SJCRH30 (cell line): ENCODE measurements around the gene KIF15. TPM values are rescaled to one million over a fixed set of nuclear protein-coding genes. Genes with fewer than 3 reads are reported as not detected.

Experiments
- DNase-seq, 2 experiments: peaks; one replicate each; pipeline ENCODE4 v3.0.0-alpha.2; 2015 to 2020
- H3K27ac ChIP-seq: fragments of 250-450 bp; sonication (Bioruptor Pico); 2 replicates; pipeline ENCODE4 v1.5.1; 2020; ENCODE audit warnings: mild to moderate bottlenecking, moderate library complexity
- H3K27me3 ChIP-seq: fragments of 250-450 bp; sonication (Bioruptor Pico); 2 replicates; pipeline ENCODE4 v1.5.1; 2020; ENCODE audit warnings: mild to moderate bottlenecking, moderate library complexity
- H3K36me3 ChIP-seq: fragments of 250-450 bp; sonication (Bioruptor Pico); 2 replicates; pipeline ENCODE4 v1.5.1; 2020; ENCODE audit warnings: mild to moderate bottlenecking, moderate library complexity
- H3K4me1 ChIP-seq: fragments of 250-450 bp; sonication (Bioruptor Pico); 2 replicates; pipeline ENCODE4 v1.5.1; 2020; ENCODE audit warnings: mild to moderate bottlenecking, moderate library complexity
- H3K4me3 ChIP-seq: fragments of 250-450 bp; sonication (Bioruptor Pico); 2 replicates; pipeline ENCODE4 v1.5.1; 2020; ENCODE audit warnings: mild to moderate bottlenecking, moderate library complexity
- H3K9me3 ChIP-seq: fragments of 250-450 bp; sonication (Bioruptor Pico); replicated peaks from 2 replicates; pipeline ENCODE4 v1.5.1; 2020; ENCODE audit warnings: mild to moderate bottlenecking, moderate library complexity
- total RNA-seq: library from RNA; depleted of rRNA; stranded (reverse); fragments of >200 nt; shearing (Covaris generic); gene quantifications from 2 replicates; pipeline ENCODE4 v1.2.3, GENCODE V29; 2014; rRNA removed

The KIF15 gene, protein sequence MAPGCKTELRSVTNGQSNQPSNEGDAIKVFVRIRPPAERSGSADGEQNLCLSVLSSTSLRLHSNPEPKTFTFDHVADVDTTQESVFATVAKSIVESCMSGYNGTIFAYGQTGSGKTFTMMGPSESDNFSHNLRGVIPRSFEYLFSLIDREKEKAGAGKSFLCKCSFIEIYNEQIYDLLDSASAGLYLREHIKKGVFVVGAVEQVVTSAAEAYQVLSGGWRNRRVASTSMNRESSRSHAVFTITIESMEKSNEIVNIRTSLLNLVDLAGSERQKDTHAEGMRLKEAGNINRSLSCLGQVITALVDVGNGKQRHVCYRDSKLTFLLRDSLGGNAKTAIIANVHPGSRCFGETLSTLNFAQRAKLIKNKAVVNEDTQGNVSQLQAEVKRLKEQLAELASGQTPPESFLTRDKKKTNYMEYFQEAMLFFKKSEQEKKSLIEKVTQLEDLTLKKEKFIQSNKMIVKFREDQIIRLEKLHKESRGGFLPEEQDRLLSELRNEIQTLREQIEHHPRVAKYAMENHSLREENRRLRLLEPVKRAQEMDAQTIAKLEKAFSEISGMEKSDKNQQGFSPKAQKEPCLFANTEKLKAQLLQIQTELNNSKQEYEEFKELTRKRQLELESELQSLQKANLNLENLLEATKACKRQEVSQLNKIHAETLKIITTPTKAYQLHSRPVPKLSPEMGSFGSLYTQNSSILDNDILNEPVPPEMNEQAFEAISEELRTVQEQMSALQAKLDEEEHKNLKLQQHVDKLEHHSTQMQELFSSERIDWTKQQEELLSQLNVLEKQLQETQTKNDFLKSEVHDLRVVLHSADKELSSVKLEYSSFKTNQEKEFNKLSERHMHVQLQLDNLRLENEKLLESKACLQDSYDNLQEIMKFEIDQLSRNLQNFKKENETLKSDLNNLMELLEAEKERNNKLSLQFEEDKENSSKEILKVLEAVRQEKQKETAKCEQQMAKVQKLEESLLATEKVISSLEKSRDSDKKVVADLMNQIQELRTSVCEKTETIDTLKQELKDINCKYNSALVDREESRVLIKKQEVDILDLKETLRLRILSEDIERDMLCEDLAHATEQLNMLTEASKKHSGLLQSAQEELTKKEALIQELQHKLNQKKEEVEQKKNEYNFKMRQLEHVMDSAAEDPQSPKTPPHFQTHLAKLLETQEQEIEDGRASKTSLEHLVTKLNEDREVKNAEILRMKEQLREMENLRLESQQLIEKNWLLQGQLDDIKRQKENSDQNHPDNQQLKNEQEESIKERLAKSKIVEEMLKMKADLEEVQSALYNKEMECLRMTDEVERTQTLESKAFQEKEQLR (N-terminal part only)
- 41.9 and 46.9 TPM in 2 replicates for total RNA-seq

DNA sequence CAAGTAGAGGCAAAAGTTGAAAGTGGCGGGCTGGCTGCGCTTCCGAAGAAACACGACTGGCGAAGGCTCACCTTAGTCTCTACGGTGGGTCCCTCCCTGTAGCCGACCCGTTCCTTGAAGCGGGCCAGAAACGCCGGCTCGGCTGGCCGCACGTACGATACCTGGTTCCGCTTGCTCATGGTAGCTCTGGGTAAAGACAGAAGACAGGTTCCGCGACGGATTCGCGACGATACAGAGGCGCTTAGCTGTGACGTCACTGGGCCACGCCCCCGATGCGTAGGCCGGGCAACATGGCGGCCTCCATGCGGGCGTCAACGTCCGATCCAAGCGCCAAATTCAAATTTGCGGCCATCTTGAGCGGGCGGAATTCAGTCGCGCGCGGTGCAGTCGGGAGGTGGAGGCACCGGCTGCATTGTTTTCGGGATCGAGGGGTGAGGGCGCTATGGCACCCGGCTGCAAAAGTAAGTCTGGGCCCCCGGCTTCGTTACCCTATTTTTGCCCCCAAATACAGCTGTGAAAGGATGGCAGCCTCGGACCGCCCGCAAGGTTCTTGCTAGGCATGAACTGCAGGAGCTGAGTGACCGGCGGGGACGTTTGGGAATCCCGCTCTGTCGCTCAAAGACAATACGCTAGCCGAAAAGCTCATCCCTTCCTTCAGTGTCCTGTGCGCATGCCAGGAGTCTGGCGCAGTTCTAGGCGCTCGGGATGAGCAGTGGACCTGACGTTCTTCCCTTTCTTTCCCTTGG lies at the start of gene KIF15, which contains the start of gene KIAA1143:
KIF15 (plus strand) TSS at position 371 of the 746 bp plus-strand sequence; CDS start at position 443, 72 bp downstream.
KIAA1143 (minus strand) TSS at position 196 of the 746 bp plus-strand sequence; CDS start at position 179, 17 bp downstream.
- peak; percentile 94 to 96 for DNase-seq
- peak within 1 kb of the TSS; percentile 81 for H3K4me3 ChIP-seq
- no peaks in the 10 kb centered on the region for H3K27me3 ChIP-seq
- H3K36me3 ChIP-seq = peaks cover 58% of the 10 kb centered on the region
- peak within 1 kb of the TSS; percentile 89 for H3K27ac ChIP-seq
- H3K9me3 ChIP-seq = peaks cover 31% of the 10 kb centered on the region
- H3K4me1 ChIP-seq = no peaks in the 10 kb centered on the region

DNA sequence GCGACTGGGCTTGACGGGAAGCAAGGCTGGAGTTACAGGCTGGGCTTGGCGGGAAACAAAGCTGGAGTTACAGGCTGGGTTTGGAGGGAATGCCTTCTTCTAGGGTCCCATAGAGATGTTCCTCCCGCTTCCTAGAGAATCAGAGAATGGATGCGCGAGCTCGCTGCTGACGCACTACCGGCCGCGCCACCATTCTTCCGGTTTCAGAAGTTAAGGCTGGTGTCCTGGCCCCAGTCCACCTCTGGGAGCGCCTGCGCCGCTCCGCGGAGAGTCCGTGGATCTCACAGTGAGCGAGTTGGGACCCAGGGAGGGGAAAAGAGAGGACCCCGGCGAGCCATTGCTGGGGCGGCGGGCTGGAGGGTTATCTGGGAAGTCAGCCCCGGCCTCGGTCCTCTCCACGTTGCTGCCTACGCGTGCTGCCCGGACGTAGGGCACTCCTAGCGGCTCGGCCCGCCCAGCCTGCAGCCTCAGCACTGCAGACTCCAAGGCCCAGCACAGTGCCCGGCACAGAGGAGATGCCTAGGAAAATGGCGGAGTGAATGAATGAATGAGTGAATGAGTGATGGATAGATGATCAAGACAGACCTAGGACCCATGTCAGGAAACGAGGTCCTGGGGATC lies 49.0 kb upstream of the KIF15 start, which contains the start of gene ZNF502:
ZNF502 (plus strand) TSS at position 206 of the 621 bp plus-strand sequence. CDS start 7,602 bp downstream, outside the sequence.
- Histone ChIP-seq H3K36me3 (no peaks in the 10 kb centered on the region), H3K4me1 (no peaks in the 10 kb centered on the region), H3K4me3 (peak within 1 kb of the TSS; percentile 59), H3K9me3 (peaks cover 4% of the 10 kb centered on the region; the same call in 1 of the 2 replicates), H3K27me3 (no peaks in the 10 kb centered on the region), H3K27ac (no peak within 1 kb of the TSS)
- DNase-seq = peak; percentile 55 to 64

DNA sequence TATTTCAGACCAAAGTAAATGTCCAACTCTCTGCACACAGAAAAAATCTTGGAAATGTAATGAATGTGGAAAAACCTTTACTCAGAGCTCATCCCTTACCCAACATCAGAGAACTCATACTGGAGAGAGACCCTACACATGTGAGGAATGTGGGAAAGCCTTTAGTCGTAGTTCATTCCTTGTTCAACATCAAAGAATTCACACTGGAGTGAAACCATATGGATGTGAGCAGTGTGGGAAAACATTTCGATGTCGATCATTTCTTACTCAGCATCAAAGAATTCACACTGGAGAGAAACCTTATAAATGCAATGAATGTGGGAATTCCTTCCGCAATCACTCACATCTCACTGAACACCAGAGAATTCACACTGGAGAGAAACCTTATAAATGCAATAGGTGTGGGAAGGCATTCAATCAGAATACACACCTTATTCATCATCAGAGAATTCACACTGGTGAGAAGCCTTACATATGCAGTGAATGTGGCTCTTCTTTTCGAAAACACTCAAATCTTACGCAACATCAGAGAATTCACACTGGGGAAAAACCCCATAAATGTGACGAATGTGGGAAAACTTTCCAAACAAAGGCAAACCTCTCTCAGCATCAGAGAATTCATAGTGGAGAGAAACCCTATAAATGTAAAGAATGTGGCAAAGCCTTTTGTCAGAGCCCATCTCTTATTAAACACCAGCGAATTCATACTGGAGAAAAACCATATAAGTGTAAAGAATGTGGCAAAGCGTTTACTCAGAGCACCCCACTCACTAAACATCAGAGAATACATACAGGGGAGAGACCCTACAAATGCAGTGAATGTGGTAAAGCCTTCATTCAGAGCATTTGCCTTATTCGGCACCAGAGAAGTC lies 40.1 kb upstream of the KIF15 start:
- Histone ChIP-seq H3K4me1 (no peaks in the 10 kb centered on the region), H3K4me3 (no peak overlapping the region), H3K36me3 (no peaks in the 10 kb centered on the region), H3K9me3 (peaks cover 18% of the 10 kb centered on the region), H3K27ac (no peak overlapping the region), H3K27me3 (no peaks in the 10 kb centered on the region)
- peak in 1 of 2 experiments; percentile 4 for DNase-seq

DNA sequence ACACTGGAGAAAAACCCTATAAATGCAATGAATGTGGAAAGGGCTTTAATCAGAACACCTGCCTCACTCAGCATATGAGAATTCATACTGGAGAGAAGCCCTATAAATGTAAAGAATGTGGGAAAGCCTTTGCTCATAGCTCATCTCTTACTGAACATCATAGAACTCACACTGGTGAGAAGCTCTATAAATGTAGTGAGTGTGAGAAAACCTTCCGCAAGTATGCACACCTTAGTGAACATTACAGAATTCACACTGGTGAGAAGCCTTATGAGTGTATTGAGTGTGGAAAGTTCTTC lies 39.5 kb upstream of the KIF15 start:
- H3K9me3 ChIP-seq = peaks cover 18% of the 10 kb centered on the region
- no peak for DNase-seq
- no peaks in the 10 kb centered on the region for H3K36me3 ChIP-seq

DNA sequence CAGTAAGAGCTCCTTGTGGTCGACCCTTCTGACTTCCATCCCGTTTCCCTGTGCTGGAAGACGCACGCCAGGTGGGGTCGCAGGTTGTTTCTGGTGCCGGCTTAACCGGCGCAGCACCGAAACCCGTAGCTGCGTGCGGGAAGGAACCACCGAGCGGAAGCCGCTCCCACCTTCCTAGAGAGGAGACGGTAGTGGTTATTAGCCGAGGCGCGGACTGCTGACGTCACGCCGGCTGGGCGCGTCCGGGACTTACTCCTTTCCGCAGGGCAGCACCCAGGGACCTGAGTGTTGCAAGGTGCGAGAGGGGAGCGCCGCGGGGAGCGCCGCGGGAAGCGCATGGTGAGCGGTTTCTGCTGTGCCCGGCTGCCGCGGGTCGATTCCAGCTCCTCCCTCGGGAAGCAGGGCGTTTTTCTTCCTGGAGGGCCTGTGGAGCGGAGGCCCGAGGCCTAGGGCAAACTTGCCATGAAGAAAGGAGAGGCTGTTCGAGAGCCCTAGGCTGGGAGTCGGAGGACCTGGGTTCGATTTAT lies 32.1 kb upstream of the KIF15 start, which contains the start of gene ZNF501:
ZNF501 (plus strand) TSS at position 252 of the 527 bp plus-strand sequence. CDS start 4,787 bp downstream, outside the sequence.
- peak; percentile 57 to 63 for DNase-seq
- Histone ChIP-seq H3K27me3 (no peaks in the 10 kb centered on the region), H3K4me3 (peak within 1 kb of the TSS; percentile 52), H3K36me3 (no peaks in the 10 kb centered on the region), H3K4me1 (no peaks in the 10 kb centered on the region), H3K9me3 (peaks cover 13% of the 10 kb centered on the region), H3K27ac (no peak within 1 kb of the TSS)

More for the DNA sequence above, 39.5 kb upstream of the KIF15 start:
- Histone ChIP-seq H3K27ac (no peak overlapping the region), H3K27me3 (no peaks in the 10 kb centered on the region), H3K4me1 (no peaks in the 10 kb centered on the region), H3K4me3 (no peak overlapping the region)

DNA sequence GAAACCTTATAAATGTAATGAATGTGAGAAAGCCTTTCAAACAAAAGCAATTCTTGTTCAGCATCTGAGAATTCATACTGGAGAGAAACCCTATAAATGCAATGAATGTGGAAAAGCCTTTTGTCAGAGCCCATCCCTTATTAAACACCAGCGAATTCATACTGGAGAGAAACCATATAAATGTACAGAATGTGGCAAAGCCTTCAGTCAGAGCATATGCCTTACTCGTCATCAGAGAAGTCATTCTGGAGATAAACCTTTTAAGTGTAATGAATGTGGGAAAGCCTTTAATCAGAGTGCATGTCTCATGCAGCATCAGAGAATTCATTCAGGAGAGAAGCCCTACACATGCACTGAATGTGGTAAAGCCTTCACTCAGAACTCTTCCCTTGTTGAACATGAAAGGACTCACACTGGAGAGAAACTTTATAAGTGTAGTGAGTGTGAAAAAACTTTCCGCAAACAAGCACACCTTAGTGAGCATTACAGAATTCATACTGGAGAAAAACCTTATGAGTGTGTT lies 26.9 kb upstream of the KIF15 start:
- H3K27me3 ChIP-seq = no peaks in the 10 kb centered on the region
- no peak overlapping the region for H3K4me3 ChIP-seq
- no peaks in the 10 kb centered on the region for H3K36me3 ChIP-seq
- H3K4me1 ChIP-seq = no peaks in the 10 kb centered on the region
- DNase-seq = no peak
- no peak overlapping the region for H3K27ac ChIP-seq
- H3K9me3 ChIP-seq = peaks cover 22% of the 10 kb centered on the region

DNA sequence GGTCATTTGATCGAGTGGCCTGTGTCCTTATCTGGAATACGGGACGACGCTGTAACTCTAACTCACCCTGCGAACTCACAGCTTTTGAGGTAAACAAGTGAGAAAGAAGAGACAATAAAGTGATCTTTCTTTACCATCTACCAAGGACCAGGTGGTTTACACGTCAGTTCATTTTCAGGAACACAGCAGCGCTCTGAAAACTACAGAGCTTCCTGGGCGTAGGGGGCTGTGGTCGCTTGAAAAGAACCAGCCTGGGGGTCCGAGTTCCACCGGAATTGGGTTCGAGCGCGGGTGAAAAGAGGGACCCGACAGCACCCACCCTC lies 532 bp upstream of the KIF15 start:
- H3K4me1 ChIP-seq = no peaks in the 10 kb centered on the region
- H3K4me3 ChIP-seq = peak overlapping the region; percentile 81
- no peaks in the 10 kb centered on the region for H3K27me3 ChIP-seq
- peak overlapping the region; percentile 89 for H3K27ac ChIP-seq
- H3K9me3 ChIP-seq = peaks cover 31% of the 10 kb centered on the region
- peaks cover 59% of the 10 kb centered on the region for H3K36me3 ChIP-seq
- no peak for DNase-seq

DNA sequence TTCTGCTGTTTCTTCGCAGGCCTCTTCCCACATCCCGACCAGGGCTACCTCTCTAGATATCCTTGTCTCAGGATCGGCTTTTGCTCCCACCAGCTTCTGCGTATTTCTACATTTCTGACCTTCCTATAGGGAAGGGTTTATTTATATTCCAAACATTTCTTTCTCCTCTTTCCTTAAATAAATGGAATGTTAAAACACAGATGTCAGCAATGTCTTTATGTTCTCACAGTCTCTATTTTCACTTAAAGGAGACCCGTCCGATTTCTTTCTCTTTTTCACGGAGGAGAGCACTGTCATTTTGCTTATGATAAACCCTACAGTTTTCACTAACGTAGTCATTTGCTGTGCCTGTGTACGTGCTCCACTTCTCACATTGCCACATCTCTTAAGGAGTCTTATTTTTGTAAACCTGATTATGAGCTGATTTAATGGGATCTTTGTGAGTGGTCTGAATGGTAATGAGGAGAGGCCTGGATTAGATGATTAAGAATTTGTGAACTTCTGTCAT lies 630 bp downstream of the KIF15 start:
- DNase-seq = no peak
- Histone ChIP-seq H3K36me3 (peaks cover 56% of the 10 kb centered on the region), H3K27me3 (no peaks in the 10 kb centered on the region), H3K27ac (peak overlapping the region; percentile 89), H3K4me3 (peak overlapping the region; percentile 81), H3K9me3 (peaks cover 34% of the 10 kb centered on the region), H3K4me1 (no peaks in the 10 kb centered on the region)

DNA sequence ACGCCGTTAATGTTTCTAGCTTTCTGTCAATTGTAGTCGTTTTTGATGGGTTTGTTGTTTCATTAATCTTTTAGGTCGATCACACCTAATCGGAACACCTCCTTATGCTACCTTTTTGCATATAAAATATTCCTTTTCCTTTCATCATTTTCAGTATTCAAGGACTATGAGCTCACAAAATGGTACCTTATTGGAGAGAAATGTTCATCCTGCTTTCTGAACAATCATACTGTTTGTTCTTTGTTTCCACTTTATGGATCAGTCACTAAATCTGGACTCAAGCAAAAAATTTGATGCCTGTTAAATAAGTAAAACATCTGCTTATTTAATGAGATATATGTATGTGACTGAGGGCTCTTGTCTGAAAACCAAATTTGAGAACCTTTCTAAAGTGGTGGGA lies 1.1 kb downstream of the KIF15 start:
- H3K27me3 ChIP-seq = no peaks in the 10 kb centered on the region
- peak in 1 of 2 experiments; percentile 6 for DNase-seq
- peaks cover 30% of the 10 kb centered on the region for H3K9me3 ChIP-seq
- peak overlapping the region; percentile 81 for H3K4me3 ChIP-seq
- H3K27ac ChIP-seq = peak overlapping the region; percentile 89
- H3K4me1 ChIP-seq = no peaks in the 10 kb centered on the region
- H3K36me3 ChIP-seq = peaks cover 53% of the 10 kb centered on the region

DNA sequence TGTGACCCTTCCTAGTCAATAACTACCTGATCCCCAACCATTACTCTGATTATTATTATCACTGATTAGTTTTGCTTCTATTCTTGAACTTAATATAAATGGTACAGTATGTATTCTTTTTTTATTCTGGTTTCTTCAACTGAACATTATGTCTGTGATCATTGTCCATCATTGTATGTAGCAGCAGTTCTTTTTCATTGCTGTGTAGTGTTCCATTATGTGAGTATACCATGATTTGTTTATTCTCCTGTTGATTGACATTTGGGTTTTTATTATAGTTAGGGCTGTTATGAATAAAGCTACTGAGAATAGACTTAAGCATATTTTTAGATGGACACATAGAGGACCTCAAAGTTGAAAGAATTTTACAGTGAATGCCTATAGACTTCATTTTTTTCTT lies 2.7 kb downstream of the KIF15 start:
- Histone ChIP-seq H3K27ac (no peak overlapping the region), H3K9me3 (peaks cover 26% of the 10 kb centered on the region)
- DNase-seq = no peak

DNA sequence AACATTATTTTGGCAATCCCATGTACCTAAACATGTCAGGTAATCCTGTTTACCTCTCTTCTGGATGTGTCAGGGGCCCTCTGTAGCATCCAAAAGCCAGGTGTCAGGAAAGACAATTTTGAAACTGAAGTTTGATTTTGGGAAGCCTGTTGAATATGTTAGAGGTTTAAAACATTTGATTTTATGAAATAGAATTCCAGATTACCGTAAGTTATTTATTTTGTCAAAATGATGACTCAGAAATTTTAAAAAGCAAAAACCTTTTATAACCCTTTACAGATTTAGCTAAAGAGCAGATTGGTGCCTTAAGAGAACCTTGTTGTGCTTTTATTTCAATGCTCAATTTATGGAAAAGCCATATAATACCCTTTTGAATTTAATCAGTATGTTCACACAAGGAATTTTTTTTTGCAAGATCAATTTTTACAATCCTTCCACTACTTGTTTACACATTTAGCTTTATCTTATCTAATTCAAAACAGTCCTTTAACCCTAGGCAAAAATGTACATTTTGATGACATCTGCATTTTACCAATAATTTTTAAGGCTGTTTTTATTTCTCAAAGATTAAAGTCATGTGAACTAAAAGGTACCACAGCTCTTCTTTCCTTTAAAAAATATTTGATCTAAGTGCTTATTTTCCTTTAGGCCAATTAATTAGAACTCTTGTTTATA lies 10.0 kb downstream of the KIF15 start:
- no peaks in the 10 kb centered on the region for H3K27me3 ChIP-seq
- no peak overlapping the region for H3K27ac ChIP-seq
- no peak overlapping the region for H3K4me3 ChIP-seq
- DNase-seq = no peak
- peaks cover 28% of the 10 kb centered on the region for H3K9me3 ChIP-seq
- peaks cover 74% of the 10 kb centered on the region for H3K36me3 ChIP-seq
- no peaks in the 10 kb centered on the region for H3K4me1 ChIP-seq

More for the DNA sequence above, 2.7 kb downstream of the KIF15 start:
- peaks cover 50% of the 10 kb centered on the region for H3K36me3 ChIP-seq
- no peaks in the 10 kb centered on the region for H3K4me1 ChIP-seq
- H3K27me3 ChIP-seq = no peaks in the 10 kb centered on the region
- H3K4me3 ChIP-seq = no peak overlapping the region

DNA sequence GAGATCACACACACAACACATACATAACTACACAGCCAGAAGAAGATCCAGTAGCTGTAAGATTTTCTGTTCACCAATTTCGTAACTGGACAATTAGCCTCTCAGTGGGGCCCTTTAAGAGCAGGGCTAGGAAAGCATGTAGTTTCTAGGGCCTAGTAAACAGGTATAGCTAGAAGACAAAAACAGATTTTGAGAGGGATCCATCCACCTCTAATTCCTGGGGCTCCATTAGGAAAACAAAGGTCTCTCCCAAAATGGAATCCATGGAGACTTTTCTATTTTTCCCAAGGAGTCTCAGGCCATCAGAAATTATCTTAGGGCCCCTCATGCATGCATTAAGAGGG lies 10.5 kb downstream of the KIF15 start:
- Histone ChIP-seq H3K27ac (no peak overlapping the region), H3K4me1 (no peaks in the 10 kb centered on the region), H3K27me3 (no peaks in the 10 kb centered on the region), H3K4me3 (no peak overlapping the region), H3K9me3 (peaks cover 26% of the 10 kb centered on the region), H3K36me3 (peaks cover 76% of the 10 kb centered on the region)
- DNase-seq = no peak
